Breast epithelium (tissue), 4 donors: ENCODE measurements around the gene FOXE3. TPM values are rescaled to one million over a fixed set of nuclear protein-coding genes. Genes with fewer than 3 reads are reported as not detected.

ENCODE experiments used
- DNase-seq, 2 donors: peaks; one replicate each; pipeline ENCODE4 v3.0.0-alpha.2; 2019; ENCODE audit warnings: low spot score in 2 of 2
- H3K27ac ChIP-seq, 2 donors: fragments of 200-600 bp; sonication (generic) in 1 of 2; one replicate each; pipeline ENCODE4 v1.5.1; 2016 to 2019; ENCODE audit warnings: mild to moderate bottlenecking in 1 of 2
- H3K27me3 ChIP-seq, 2 donors: fragments of 200-600 bp; sonication (generic) in 1 of 2; one replicate each; pipeline versions ENCODE4 v1.5.1 to v1.6.0; 2017 to 2019; ENCODE audit warnings: control low read depth in 1 of 2, mild to moderate bottlenecking in 1 of 2
- H3K36me3 ChIP-seq: fragments of 200-600 bp; one replicate; pipeline ENCODE4 v1.5.1; 2019
- H3K4me1 ChIP-seq, 2 donors: fragments of 200-600 bp; sonication (generic); one replicate each; pipeline ENCODE4 v1.5.1; 2016 to 2019; ENCODE audit warnings: control low read depth in 1 of 2
- H3K4me3 ChIP-seq, 3 donors: fragments of 200-600 bp; sonication (generic); 1 replicate in 2 of 3; 2 replicates in 1 of 3; pipeline ENCODE4 v1.5.1; 2016 to 2019; ENCODE audit warnings: mild to moderate bottlenecking in 3 of 3, moderate library complexity in 2 of 3
- H3K9me3 ChIP-seq, 2 donors: fragments of 200-600 bp; sonication (generic) in 1 of 2; one replicate each; pipeline ENCODE4 v1.5.1; 2016 to 2019; ENCODE audit warnings: control low read depth in 1 of 2
- POLR2A ChIP-seq: fragments of 450-650 bp; IDR thresholded peaks from one replicate; pipeline ENCODE4 v1.6.1; 2016; ENCODE audit warnings: antibody characterized with exemption, mild to moderate bottlenecking, moderate library complexity
- POLR2AphosphoS5 ChIP-seq, 3 donors: sonication (generic); formaldehyde crosslinking; IDR thresholded peaks; one replicate each; pipeline ENCODE4 v1.6.1; 2017; ENCODE audit warnings: antibody characterized with exemption in 3 of 3
- intact Hi-C: fragments of 100-400 bp; cut with DNase I; formaldehyde crosslinking; loops from one replicate; pipeline ENCODE4 v1.15.1; 2023; ENCODE audit warnings: low total_unique reads
- total RNA-seq, 3 donors: library from RNA; depleted of rRNA; stranded (reverse); fragments of >200 nt; gene quantifications; one replicate each; pipeline ENCODE4 v1.1.0, GENCODE V29; 2016
- TF ChIP-seq, protein P1 (sequence below), 3 donors: fragments of 450-650 bp; IDR thresholded peaks; one replicate each; pipeline ENCODE4 v1.5.1; 2016 to 2017; ENCODE audit warnings: antibody characterized with exemption in 3 of 3, mild to moderate bottlenecking in 3 of 3, moderate library complexity in 3 of 3

FOXE3 gene
- total RNA-seq, 3 donors from 2014 or later = not detected

DNA sequence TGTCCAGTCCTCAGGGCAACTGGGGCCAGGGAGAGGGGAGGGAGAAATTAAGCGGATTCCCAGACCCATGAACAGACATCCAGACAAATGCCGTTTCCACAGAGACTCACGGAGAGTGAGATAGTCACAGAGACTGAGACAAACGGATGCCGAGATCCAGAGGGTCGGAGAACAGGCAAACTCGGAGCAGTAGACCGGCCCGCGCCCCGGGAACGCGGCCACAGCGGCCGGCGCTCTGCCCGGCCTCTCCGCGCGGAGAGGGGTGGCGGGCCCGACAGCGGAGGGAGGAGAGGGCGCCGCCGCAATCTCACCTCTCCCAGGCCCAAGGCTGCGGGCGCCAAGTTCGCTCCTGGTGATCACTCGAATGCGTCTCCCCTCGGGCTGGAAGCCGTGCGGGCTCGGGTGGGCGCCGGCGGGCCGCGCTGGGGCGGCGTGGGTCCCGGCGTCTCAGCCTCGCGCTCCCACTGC, 20.9 kb downstream of the FOXE3 start:
- Histone ChIP-seq H3K36me3 (no peaks in the 10 kb centered on the region), H3K27ac (peak overlapping the region; percentile 70 to 82), H3K27me3 (peaks cover 0 to 53% of the 10 kb centered on the region in 2 donors), H3K9me3 (no peaks in the 10 kb centered on the region), H3K4me1 (peaks cover 6 to 16% of the 10 kb centered on the region in 2 donors), H3K4me3 (peak overlapping the region; percentile 56 to 74 (median 60))
- TF ChIP-seq, protein P1, sequence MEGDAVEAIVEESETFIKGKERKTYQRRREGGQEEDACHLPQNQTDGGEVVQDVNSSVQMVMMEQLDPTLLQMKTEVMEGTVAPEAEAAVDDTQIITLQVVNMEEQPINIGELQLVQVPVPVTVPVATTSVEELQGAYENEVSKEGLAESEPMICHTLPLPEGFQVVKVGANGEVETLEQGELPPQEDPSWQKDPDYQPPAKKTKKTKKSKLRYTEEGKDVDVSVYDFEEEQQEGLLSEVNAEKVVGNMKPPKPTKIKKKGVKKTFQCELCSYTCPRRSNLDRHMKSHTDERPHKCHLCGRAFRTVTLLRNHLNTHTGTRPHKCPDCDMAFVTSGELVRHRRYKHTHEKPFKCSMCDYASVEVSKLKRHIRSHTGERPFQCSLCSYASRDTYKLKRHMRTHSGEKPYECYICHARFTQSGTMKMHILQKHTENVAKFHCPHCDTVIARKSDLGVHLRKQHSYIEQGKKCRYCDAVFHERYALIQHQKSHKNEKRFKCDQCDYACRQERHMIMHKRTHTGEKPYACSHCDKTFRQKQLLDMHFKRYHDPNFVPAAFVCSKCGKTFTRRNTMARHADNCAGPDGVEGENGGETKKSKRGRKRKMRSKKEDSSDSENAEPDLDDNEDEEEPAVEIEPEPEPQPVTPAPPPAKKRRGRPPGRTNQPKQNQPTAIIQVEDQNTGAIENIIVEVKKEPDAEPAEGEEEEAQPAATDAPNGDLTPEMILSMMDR (IDR thresholded peaks at IDR 0.05) = no peak
- TF ChIP-seq POLR2AphosphoS5 (IDR thresholded peaks at IDR 0.05) (no peak), POLR2A (no peak)
- no peak for DNase-seq
- intact Hi-C loops = loop anchor here (5.0 kb wide), 1 partner anchor 275 kb away; no protein-coding TSS in a partner anchor

DNA sequence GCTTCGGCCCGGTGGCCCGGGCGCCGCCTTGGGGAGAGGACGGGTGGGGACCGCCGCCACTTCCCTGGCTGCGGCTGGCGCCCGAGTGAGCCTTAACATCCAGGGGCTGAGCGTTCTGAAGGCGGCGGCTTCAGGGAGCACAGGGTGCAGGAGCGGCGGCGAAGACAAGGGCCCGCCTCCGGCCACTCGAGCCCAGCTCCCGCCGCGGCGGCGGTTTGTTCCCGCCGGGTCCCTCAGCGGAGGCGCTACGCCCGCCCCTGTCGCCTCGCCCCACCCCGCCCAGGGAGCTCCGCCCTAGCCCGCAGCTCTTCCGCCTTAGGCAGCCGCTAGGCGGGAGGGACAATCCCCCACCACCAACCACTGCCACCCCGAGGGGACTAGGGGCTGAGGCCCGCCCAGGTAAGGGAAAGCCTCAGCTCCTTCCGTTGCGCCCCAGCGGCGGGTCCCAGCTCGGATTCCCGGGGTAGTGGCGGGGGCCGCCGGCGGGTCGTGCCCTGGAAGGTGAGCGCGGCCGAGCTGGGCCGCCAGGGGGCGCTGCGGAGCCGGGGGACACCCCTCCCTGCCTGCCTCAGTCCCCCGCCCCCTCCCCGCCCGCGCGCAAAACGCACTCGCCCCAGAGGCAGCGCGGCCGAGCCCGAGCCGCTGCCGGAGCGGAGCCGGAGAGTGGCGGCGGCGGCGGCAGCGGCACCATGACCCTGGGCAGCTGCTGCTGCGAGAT, 21.5 kb downstream of the FOXE3 start, which contains the start of gene FOXD2:
FOXD2 (plus strand) TSS at position 598 of the 718 bp plus-strand sequence; CDS start at position 690, 92 bp downstream.
- Histone ChIP-seq H3K36me3 (no peaks in the 10 kb centered on the region), H3K4me3 (peak within 1 kb of the TSS; percentile 56 to 74 (median 60)), H3K27me3 (peaks cover 0 to 49% of the 10 kb centered on the region in 2 donors), H3K4me1 (peaks cover 6 to 16% of the 10 kb centered on the region in 2 donors), H3K9me3 (no peaks in the 10 kb centered on the region), H3K27ac (peak within 1 kb of the TSS; percentile 70 to 82)
- intact Hi-C loops = loop anchor here (5.0 kb wide), 1 partner anchor 275 kb away; no protein-coding TSS in a partner anchor
- peak in 1 of 3 donors; percentile 33 for TF ChIP-seq POLR2AphosphoS5 (IDR thresholded peaks at IDR 0.05)
- TF ChIP-seq, protein P1 (IDR thresholded peaks at IDR 0.05) = peak; percentile 86 to 97 (median 92)
- no peak for TF ChIP-seq POLR2A
- DNase-seq = peak; percentile 47 to 68

DNA sequence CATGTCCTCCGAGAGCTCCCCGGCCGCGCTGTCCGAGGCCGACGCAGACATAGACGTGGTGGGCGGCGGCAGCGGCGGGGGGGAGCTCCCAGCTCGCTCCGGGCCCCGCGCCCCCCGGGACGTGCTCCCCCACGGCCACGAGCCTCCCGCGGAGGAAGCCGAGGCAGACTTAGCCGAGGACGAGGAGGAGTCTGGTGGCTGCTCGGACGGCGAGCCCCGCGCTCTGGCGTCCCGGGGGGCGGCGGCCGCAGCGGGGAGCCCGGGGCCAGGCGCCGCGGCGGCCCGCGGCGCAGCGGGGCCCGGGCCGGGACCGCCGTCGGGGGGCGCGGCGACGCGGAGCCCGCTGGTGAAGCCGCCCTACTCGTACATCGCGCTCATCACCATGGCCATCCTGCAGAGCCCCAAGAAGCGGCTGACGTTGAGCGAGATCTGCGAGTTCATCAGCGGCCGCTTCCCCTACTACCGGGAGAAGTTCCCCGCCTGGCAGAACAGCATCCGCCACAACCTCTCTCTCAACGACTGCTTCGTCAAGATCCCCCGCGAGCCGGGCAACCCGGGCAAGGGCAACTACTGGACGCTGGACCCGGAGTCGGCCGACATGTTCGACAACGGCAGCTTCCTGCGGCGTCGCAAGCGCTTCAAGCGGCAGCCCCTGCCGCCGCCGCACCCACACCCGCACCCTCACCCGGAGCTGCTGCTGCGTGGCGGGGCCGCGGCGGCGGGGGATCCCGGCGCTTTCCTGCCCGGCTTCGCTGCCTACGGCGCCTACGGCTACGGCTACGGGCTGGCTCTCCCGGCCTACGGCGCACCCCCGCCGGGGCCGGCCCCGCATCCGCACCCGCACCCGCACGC, 22.3 kb downstream of the FOXE3 start:
- H3K27ac ChIP-seq = peak overlapping the region; percentile 70 to 82
- peaks cover 6 to 16% of the 10 kb centered on the region in 2 donors for H3K4me1 ChIP-seq
- no peaks in the 10 kb centered on the region for H3K36me3 ChIP-seq
- peaks cover 0 to 50% of the 10 kb centered on the region in 2 donors for H3K27me3 ChIP-seq
- H3K4me3 ChIP-seq = peak overlapping the region; percentile 56 to 74 (median 60)
- intact Hi-C loops = loop anchor here (5.0 kb wide), 1 partner anchor 274 kb away; no protein-coding TSS in a partner anchor
- no peak for TF ChIP-seq POLR2A
- TF ChIP-seq, protein P1 (IDR thresholded peaks at IDR 0.05) = no peak
- no peak for TF ChIP-seq POLR2AphosphoS5 (IDR thresholded peaks at IDR 0.05)
- DNase-seq = no peak
- no peaks in the 10 kb centered on the region for H3K9me3 ChIP-seq

DNA sequence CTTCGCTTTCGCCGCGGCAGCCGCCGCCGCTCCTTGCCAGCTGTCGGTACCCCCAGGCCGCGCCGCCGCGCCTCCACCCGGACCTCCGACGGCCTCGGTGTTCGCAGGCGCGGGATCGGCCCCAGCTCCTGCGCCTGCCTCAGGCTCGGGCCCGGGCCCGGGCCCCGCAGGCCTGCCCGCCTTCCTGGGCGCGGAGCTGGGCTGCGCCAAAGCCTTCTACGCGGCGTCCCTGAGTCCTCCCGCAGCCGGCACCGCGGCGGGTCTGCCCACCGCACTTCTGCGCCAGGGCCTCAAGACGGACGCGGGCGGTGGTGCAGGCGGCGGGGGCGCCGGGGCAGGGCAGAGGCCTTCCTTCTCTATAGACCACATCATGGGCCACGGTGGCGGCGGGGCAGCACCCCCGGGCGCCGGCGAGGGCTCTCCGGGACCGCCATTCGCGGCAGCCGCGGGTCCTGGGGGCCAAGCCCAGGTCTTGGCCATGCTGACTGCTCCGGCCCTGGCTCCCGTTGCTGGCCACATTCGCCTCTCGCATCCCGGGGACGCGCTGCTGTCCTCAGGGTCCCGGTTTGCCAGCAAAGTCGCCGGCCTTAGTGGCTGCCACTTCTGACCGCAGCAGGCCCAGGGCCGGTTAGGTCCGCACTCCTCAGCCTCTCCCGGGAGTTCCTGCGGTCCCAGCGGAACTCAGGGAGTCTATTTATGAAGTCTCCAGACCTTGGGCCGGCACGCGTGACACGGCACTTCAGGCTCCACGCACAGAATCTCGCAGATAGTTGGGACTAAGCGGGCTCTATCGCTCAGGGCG, 23.1 kb downstream of the FOXE3 start:
- no peak overlapping the region for H3K27ac ChIP-seq
- intact Hi-C loops = loop anchor here (5.0 kb wide), 1 partner anchor 273 kb away; no protein-coding TSS in a partner anchor
- H3K4me1 ChIP-seq = peaks cover 3 to 9% of the 10 kb centered on the region in 2 donors
- H3K36me3 ChIP-seq = no peaks in the 10 kb centered on the region
- peak overlapping the region; percentile 22 to 74 (median 56) for H3K4me3 ChIP-seq
- DNase-seq = no peak
- H3K27me3 ChIP-seq = peaks cover 0 to 57% of the 10 kb centered on the region in 2 donors
- TF ChIP-seq, protein P1 (IDR thresholded peaks at IDR 0.05) = no peak
- TF ChIP-seq POLR2AphosphoS5 (IDR thresholded peaks at IDR 0.05) (no peak), POLR2A (no peak)
- H3K9me3 ChIP-seq = no peaks in the 10 kb centered on the region
